Inflammatory macrophage treated with lipopolysaccharide for 1 hour (primary cell): Measurements from ENCODE around the gene ZNF536.

Source experiments
- DNase-seq, 2 donors: peaks; one replicate each; pipeline ENCODE4 v3.0.0-alpha.2; 2020 to 2022

Gene ZNF536

DNA sequence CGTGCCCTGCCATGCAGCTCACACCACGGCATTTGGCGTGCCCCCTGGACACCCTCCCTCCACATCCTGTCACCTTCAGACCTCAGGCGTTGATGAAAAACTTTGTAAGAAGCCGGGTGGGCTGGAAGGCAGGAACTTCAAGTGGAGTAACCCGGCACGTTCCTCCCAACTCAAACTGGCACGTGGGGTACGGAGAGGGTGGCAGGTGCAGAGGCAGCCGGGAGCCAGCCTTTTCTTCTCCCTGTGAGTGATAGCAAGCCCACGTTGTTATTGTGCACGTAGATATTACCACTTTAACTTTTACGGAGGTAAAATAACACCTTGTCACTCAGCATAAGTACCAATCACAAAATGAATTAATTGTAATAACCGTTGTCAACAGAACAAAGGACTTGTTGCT lies 198.0 kb downstream of the ZNF536 start:
- DNase-seq = no peak

DNA sequence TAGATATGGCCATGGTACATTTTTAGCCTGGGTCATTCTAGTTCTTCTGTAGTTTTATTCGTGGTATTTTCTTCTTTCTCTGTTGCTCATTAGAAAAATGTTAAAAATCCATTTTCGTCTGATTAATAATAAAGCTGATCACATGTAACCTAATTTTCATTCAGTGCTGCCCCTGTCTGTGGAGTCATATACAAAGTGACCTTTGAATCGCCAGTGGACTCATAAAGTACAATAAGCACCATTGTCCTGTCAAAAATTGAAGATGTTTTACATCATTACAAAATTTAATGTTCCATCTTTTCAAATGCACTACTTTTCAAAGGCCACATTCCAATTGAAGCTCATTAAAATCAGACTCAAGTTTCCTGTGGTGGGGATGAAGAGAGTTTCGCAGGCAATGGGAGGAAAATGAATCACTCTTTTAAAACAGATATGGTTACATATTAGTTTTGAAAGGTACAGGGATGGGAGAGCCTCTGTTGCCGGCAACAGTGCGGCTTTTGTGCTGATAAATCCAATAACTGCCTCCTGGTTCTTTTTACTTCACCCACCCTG lies 205.4 kb downstream of the ZNF536 start:
- no peak for DNase-seq

GRCh38 chr19:30579419-30579818 lies 207.2 kb downstream of the ZNF536 start:
- no peak for DNase-seq

DNA sequence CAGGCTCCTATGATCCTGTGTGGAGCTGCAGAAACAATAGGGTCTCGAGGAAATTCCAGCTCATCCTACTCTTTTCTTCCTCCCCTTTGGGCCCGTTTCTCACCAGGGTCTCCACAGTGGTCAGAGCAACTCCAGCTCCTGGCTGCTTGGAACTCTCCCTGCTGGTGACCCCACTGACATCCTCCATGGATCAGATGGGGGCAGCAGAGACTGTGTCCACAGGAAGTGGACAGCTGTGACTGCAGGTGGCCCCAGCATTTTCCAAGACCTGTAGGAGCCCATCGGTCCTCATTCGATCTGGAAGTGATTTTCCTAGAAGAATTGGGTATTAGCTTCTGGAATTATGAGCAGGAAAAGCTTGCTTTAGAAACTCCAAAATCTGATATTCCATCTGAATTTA lies 208.5 kb downstream of the ZNF536 start:
- DNase-seq = no peak

- DNase-seq = no peak
These were observed 211.9 kb downstream of the ZNF536 start for GRCh38 chr19:30584090-30584489.

- DNase-seq = no peak
These were observed 215.7 kb downstream of the ZNF536 start for GRCh38 chr19:30587869-30588268.

DNA sequence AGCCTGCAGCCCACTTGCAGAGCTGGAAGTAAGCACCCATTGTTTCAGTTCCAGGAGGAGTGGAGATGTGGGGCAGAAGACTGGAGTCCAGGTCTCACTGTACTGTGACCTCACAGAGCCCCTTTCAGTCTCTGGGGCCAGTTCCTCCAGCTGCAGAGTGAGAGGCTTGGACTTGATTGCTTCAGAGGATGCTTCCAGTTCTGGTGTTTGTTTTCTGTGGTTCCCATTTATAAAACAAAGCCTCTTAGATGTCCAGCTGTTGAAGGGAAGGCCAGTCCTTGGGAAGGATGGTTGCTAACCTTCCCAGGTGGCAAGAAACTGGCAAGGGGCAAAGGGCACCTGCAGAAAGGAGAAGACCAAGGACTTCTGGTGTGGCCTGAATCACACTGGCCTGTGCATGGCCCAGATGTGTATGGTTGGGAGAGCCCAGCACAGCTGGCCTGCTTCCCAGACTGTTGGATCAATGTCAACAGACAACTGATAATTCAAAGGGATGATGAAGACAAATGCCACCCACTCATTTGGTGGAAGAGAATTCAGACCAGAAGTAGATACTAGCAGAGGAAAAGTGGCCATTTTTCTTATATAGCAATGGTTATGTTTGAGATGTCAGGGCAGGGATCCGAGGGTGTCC lies 218.5 kb downstream of the ZNF536 start:
- no peak for DNase-seq

- no peak for DNase-seq
These were observed 221.2 kb downstream of the ZNF536 start for GRCh38 chr19:30593356-30593755.

- no peak for DNase-seq
These were observed 222.0 kb downstream of the ZNF536 start for GRCh38 chr19:30593975-30594745.

- DNase-seq = no peak
These were observed 224.1 kb downstream of the ZNF536 start for GRCh38 chr19:30596268-30596667.

- no peak for DNase-seq
These were observed 224.7 kb downstream of the ZNF536 start for GRCh38 chr19:30596813-30597399.

- DNase-seq = no peak
These were observed 226.5 kb downstream of the ZNF536 start for GRCh38 chr19:30598688-30599087.

DNA sequence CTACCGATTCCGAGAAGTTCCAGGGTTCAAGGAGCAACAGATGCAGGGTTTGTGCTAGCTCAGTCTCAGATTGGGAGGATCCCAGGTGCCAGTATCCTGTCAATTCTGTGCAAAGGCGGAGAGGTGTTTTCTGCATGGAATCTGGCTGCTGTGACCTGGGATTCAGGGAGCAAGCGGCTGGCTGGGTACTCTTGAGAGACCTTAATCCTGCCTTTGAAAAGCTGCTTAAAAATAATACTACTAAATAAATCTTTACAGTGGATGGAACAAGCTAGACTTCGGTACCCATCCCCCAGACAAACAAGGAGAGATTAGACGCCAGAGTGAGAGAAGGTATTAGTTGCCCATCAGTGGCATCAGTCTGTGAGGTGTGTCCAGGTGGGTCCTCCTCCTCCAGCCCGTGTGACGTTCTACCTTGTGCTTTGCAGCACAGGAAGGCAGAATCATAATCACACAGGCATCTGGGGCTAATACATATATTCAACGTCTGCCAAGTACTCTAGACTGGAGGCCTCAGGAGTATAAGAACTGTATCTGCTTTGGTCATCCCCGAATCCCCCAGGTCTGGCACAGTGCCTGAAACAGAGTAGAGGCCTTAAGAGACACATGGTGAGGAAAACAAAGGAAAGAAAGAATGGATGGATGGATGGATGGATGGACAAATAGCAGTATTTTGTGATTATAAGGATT lies 230.6 kb downstream of the ZNF536 start:
- DNase-seq = no peak

GRCh38 chr19:30604657-30605056 lies 232.5 kb downstream of the ZNF536 start:
- no peak for DNase-seq

GRCh38 chr19:30605333-30605732 lies 233.1 kb downstream of the ZNF536 start:
- no peak for DNase-seq

DNA sequence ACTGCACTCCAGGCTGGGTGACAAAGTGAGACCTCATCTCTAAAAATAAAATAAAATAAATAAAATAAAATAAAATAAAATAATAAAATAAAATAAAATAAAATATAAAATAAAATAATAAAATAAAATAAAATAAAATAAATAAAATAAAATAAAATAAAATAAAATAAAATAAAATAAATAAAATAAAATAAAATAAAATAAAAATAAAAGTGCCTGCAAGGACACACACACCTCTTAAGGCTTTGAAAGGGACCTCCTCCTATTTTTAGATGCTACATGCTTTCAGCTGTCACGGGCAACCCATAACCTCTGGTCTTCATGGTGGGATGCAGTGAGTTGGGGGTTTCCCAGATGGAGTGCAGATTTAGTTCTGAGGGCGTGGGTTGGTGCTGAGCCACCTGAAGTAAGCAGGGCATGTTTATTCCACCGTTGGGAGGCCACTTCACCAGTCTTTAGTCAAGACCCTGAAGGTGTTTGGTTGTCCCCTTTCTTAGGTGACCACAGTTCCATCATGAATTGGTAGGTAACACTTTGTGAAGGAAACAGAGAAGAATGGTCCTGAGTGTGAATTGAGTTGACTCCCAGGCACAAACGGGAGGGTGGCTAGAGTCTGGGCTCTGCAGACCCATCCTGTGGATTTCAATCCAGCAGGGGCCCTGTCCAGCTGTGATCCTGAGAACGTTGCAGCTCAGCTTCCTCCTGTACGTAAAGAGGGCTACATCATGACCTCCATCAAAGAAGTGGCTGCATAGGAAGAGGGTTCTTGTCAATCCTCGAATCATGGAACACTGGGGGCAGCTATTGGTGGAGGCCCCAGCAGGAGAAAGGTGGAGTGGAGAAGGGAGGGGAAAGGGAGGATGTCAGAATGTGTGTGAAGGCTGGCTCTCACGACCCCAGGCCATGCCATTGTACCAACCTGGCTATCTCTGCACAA lies 234.2 kb downstream of the ZNF536 start:
- no peak for DNase-seq
